A549 (cell line): ENCODE data around the gene TIE1.

Experiments used
- CHD2 ChIP-seq: fragments of 150-350 bp; IDR thresholded peaks from 2 replicates; pipeline ENCODE4 v1.6.1; 2014; ENCODE audit warnings: low read length; ENCODE audit not compliant: partially characterized antibody
- CHD4 ChIP-seq: fragments of 200-600 bp; sonication (generic); IDR thresholded peaks from 2 replicates; pipeline ENCODE4 v1.6.1; 2016; ENCODE audit warnings: antibody characterized with exemption, mild to moderate bottlenecking, borderline replicate concordance
- CTCF ChIP-seq: fragments of >200 bp; sonication (Bioruptor Twin); formaldehyde crosslinking; IDR thresholded peaks from 3 replicates; pipeline ENCODE4 v1.5.1; 2016
- HDAC2 ChIP-seq: fragments of 200-600 bp; sonication (generic); IDR thresholded peaks from 2 replicates; pipeline ENCODE4 v1.6.1; 2016
- JUN ChIP-seq, 2 experiments: fragments of >200 bp; sonication (Bioruptor Twin); formaldehyde crosslinking; IDR thresholded peaks; 2 replicates in 1 of 2; 3 replicates in 1 of 2; pipeline ENCODE4 v1.6.1; 2016 to 2017
- MAX ChIP-seq: IDR thresholded peaks from 2 replicates; pipeline ENCODE4 v1.6.1; 2012
- MAZ ChIP-seq: fragments of 150-350 bp; IDR thresholded peaks from 2 replicates; pipeline ENCODE4 v1.6.1; 2014; ENCODE audit warnings: antibody characterized with exemption, low read depth, low read length, borderline replicate concordance
- NPAS2 ChIP-seq: fragments of 250-450 bp; sonication (Bioruptor Pico); IDR thresholded peaks from 2 replicates; pipeline ENCODE4 v1.8.0; 2022; ENCODE audit warnings: mild to moderate bottlenecking, moderate library complexity, borderline replicate concordance
- POLR2A ChIP-seq: IDR thresholded peaks from 2 replicates; pipeline ENCODE4 v1.6.1; 2012; ENCODE audit warnings: mild to moderate bottlenecking, low read length
- RAD21 ChIP-seq, 2 experiments: fragments of >200 bp in 1 of 2; sonication (Bioruptor Twin) in 1 of 2; formaldehyde crosslinking in 1 of 2; IDR thresholded peaks in 1 of 2; conservative IDR thresholded peaks in 1 of 2; 2 replicates in 1 of 2; 3 replicates in 1 of 2; pipeline ENCODE4 v1.6.1; 2012 to 2018; ENCODE audit warnings: inconsistent platforms in 1 of 2
- TF ChIP-seq, protein P1 (sequence below): fragments of 200-600 bp; sonication (generic); IDR thresholded peaks from 2 replicates; pipeline ENCODE4 v1.6.1; 2016; ENCODE audit warnings: antibody characterized with exemption, mild to moderate bottlenecking, moderate library complexity

- TF ChIP-seq MAX, result no peak
- TF ChIP-seq CHD4, result no peak
- no peak for TF ChIP-seq MAZ
- no peak for TF ChIP-seq RAD21 (conservative IDR thresholded peaks at IDR 0.05 in 1 of 2, IDR thresholded peaks at IDR 0.05 in 1 of 2)
- TF ChIP-seq NPAS2 (CRISPR knock-in tag), result no peak
- no peak for TF ChIP-seq JUN (IDR thresholded peaks at IDR 0.05)
- TF ChIP-seq CTCF, result no peak
- TF ChIP-seq HDAC2, result no peak
- no peak for TF ChIP-seq POLR2A
- TF ChIP-seq CHD2, result no peak
- TF ChIP-seq, protein P1, sequence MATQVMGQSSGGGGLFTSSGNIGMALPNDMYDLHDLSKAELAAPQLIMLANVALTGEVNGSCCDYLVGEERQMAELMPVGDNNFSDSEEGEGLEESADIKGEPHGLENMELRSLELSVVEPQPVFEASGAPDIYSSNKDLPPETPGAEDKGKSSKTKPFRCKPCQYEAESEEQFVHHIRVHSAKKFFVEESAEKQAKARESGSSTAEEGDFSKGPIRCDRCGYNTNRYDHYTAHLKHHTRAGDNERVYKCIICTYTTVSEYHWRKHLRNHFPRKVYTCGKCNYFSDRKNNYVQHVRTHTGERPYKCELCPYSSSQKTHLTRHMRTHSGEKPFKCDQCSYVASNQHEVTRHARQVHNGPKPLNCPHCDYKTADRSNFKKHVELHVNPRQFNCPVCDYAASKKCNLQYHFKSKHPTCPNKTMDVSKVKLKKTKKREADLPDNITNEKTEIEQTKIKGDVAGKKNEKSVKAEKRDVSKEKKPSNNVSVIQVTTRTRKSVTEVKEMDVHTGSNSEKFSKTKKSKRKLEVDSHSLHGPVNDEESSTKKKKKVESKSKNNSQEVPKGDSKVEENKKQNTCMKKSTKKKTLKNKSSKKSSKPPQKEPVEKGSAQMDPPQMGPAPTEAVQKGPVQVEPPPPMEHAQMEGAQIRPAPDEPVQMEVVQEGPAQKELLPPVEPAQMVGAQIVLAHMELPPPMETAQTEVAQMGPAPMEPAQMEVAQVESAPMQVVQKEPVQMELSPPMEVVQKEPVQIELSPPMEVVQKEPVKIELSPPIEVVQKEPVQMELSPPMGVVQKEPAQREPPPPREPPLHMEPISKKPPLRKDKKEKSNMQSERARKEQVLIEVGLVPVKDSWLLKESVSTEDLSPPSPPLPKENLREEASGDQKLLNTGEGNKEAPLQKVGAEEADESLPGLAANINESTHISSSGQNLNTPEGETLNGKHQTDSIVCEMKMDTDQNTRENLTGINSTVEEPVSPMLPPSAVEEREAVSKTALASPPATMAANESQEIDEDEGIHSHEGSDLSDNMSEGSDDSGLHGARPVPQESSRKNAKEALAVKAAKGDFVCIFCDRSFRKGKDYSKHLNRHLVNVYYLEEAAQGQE, result no peak
Measured at GRCh38 chr1:43338001-43338400, 37.2 kb downstream of the TIE1 start.
